H1 (cell line): Measurements from ENCODE around the gene SOS1. TPM values are rescaled to one million over a fixed set of nuclear protein-coding genes. Genes with fewer than 3 reads are reported as not detected.

Source experiments
- CEBPB ChIP-seq: IDR thresholded peaks from 2 replicates; pipeline ENCODE4 v1.6.1; 2012; ENCODE audit warnings: low read depth, low read length
- MAFK ChIP-seq: IDR thresholded peaks from 2 replicates; pipeline ENCODE4 v1.6.1; 2012; ENCODE audit warnings: low read depth, mild to moderate bottlenecking, improper control_type of control experiment, low read length
- POU5F1 ChIP-seq: IDR thresholded peaks from 2 replicates; pipeline ENCODE4 v1.6.1; 2011; ENCODE audit warnings: low read depth, mild to moderate bottlenecking, low read length, moderate library complexity
- SIX5 ChIP-seq: IDR thresholded peaks from 2 replicates; pipeline ENCODE4 v1.6.1; 2011; ENCODE audit warnings: mild to moderate bottlenecking, low read depth, low read length
- polyA plus RNA-seq, 7 experiments: library from polyadenylated mRNA; depleted of rRNA in 3 of 7; stranded (reverse) in 5 of 7; unstranded in 2 of 7; fragments of >200 nt in 5 of 7; fragments of 200-250 nt in 2 of 7; gene quantifications; 1 replicate in 5 of 7; 2 replicates in 1 of 7; 4 replicates in 1 of 7; pipeline versions ENCODE4 v1.2.1 to v1.2.3, GENCODE V29; 2011 to 2013; ENCODE audit warnings: missing spikeins in 2 of 7, mixed read lengths in 2 of 7
- total RNA-seq: library from RNA; stranded (reverse); fragmentation: NEBNext Ultra II Directional; extraction: Animal tissue kit (Norgen Biotek cat#: 25700); gene quantifications from 2 replicates; pipeline ENCODE4 v1.2.1, GENCODE V29; 2021

SOS1 gene
- total and polyA plus RNA-seq, 2 of the 8 experiments (the other 6 are each of a cell fraction or from before 2014, with no cell fraction given): 25.7 to 27.0 TPM

DNA sequence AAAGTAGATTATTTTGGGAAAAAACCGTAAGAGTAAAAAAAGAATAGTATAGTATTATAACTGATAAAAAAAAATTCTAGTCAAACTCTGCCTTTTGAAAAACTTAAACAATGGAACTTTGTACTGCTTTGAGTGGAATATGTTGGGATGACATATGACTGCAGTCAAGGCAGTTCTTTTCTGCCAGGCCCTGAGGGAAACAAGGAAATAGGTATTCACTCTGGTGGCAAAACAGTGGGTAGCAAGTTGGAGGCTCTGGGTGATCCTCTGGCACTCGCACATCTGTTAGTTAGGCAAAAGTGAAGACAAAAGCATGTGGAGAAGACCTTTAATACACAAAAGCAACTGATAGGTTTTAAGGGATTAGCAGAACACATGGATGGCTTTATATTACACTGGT, 129.0 kb downstream of the SOS1 start (continued):
- TF ChIP-seq CEBPB (no peak), POU5F1 (no peak), MAFK (no peak), SIX5 (no peak)
